HG03159 (cell line): ENCODE results near the gene CTNNA3.

Experiments used
- ATAC-seq: cut with Tn5 transposase; IDR thresholded peaks from one replicate; pipeline ENCODE4 v1.9.1; 2021; ENCODE audit warnings: mild to moderate bottlenecking, moderate library complexity; ENCODE audit not compliant: unreplicated experiment

CTNNA3 gene

GRCh38 chr10:67666416-67667034, 29.5 kb downstream of the CTNNA3 start:
- peak; percentile 60 for ATAC-seq

GRCh38 chr10:67665491-67665890, 30.5 kb downstream of the CTNNA3 start:
- ATAC-seq, result no peak

GRCh38 chr10:67664942-67665341, 31.1 kb downstream of the CTNNA3 start:
- no peak for ATAC-seq

GRCh38 chr10:67663449-67664087, 32.4 kb downstream of the CTNNA3 start:
- ATAC-seq, result no peak

- no peak for ATAC-seq
Measured at GRCh38 chr10:67662415-67662814, 33.6 kb downstream of the CTNNA3 start.

- ATAC-seq, result no peak
Measured at GRCh38 chr10:67659497-67659896, 36.5 kb downstream of the CTNNA3 start.

- ATAC-seq, result no peak
Measured at GRCh38 chr10:67657775-67658174, 38.2 kb downstream of the CTNNA3 start.

GRCh38 chr10:67650558-67650957, 45.4 kb downstream of the CTNNA3 start:
- ATAC-seq, result no peak

GRCh38 chr10:67648613-67649229, 47.3 kb downstream of the CTNNA3 start:
- ATAC-seq, result no peak

- ATAC-seq, result no peak
Measured at GRCh38 chr10:67630904-67631303, 65.1 kb downstream of the CTNNA3 start.

- no peak for ATAC-seq
Measured at GRCh38 chr10:67629461-67629971, 66.5 kb downstream of the CTNNA3 start.

- ATAC-seq, result no peak
Measured at GRCh38 chr10:67622984-67623383, 73.0 kb downstream of the CTNNA3 start.

- no peak for ATAC-seq
Measured at GRCh38 chr10:67622511-67622910, 73.5 kb downstream of the CTNNA3 start.

GRCh38 chr10:67621834-67622233, 74.2 kb downstream of the CTNNA3 start:
- ATAC-seq, result no peak

- no peak for ATAC-seq
Measured at GRCh38 chr10:67618116-67618515, 77.9 kb downstream of the CTNNA3 start.

- ATAC-seq, result peak; percentile 76
Measured at GRCh38 chr10:67612577-67613537, 83.1 kb downstream of the CTNNA3 start.

- ATAC-seq, result no peak
Measured at GRCh38 chr10:67612176-67612575, 83.8 kb downstream of the CTNNA3 start.

GRCh38 chr10:67609996-67610793, 85.8 kb downstream of the CTNNA3 start:
- ATAC-seq, result no peak

- no peak for ATAC-seq
Measured at GRCh38 chr10:67608001-67608400, 88.0 kb downstream of the CTNNA3 start.

GRCh38 chr10:67607472-67607871, 88.5 kb downstream of the CTNNA3 start:
- ATAC-seq, result no peak
